Left lung (tissue), 10 donors: Measurements from ENCODE around the gene CRLF2. TPM values are rescaled to one million over a fixed set of nuclear protein-coding genes. Genes with fewer than 3 reads are reported as not detected.
"Not testable (repeated sequence)": the region's sequence is repeated elsewhere in the genome, so short reads cannot be mapped to it uniquely, and the experiment has no call there.

ENCODE experiments used
- ATAC-seq: fragments of 200-7000 bp; cut with Tn5 transposase; one replicate; pipeline ENCODE4 v1.9.1; 2020; ENCODE audit warnings: moderate library complexity
- DNase-seq, 4 donors: peaks; one replicate each; pipeline ENCODE4 v3.0.0-alpha.2; 2013 to 2020
- H3K27ac ChIP-seq, 2 donors: fragments of 200-600 bp; sonication (generic) in 1 of 2; one replicate each; pipeline versions ENCODE4 v1.5.0 to v1.8.0; 2020 to 2021
- H3K27me3 ChIP-seq, 2 donors: fragments of 200-600 bp; sonication (generic) in 1 of 2; one replicate each; pipeline versions ENCODE4 v1.5.0 to v1.8.0; 2020 to 2021
- H3K36me3 ChIP-seq, 2 donors: fragments of 200-600 bp; sonication (generic) in 1 of 2; one replicate each; pipeline versions ENCODE4 v1.5.0 to v1.8.0; 2020 to 2021
- H3K4me1 ChIP-seq, 2 donors: fragments of 200-600 bp; one replicate each; pipeline ENCODE4 v1.8.0; 2021
- H3K4me3 ChIP-seq, 2 donors: fragments of 200-600 bp; sonication (generic) in 1 of 2; one replicate each; pipeline versions ENCODE4 v1.5.0 to v1.8.0; 2020 to 2021; ENCODE audit warnings: mild to moderate bottlenecking in 1 of 2
- H3K9me3 ChIP-seq, 2 donors: fragments of 200-600 bp; sonication (generic) in 1 of 2; one replicate each; pipeline versions ENCODE4 v1.5.0 to v1.8.0; 2020 to 2021
- intact Hi-C, 2 donors: fragments of 100-400 bp; cut with DNase I; formaldehyde crosslinking; loops; one replicate each; pipeline versions ENCODE4 v1.11.2 to v1.14.2; 2022
- polyA plus RNA-seq, 6 donors: library from polyadenylated mRNA; unstranded; fragments of 120-200 nt; gene quantifications; one replicate each; pipeline ENCODE4 v1.2.1, GENCODE V29; 2013; ENCODE audit not compliant: insufficient read length in 6 of 6
- total RNA-seq, 2 donors: library from RNA; stranded (reverse); fragmentation: NEBNext Ultra II Directional; extraction: Animal tissue kit (Norgen Biotek cat#: 25700); gene quantifications; one replicate each; pipeline ENCODE4 v1.2.1, GENCODE V29; 2021
- TF ChIP-seq, protein P1 (sequence below), 2 donors: fragments of 200-600 bp; sonication (generic) in 1 of 2; IDR thresholded peaks; one replicate each; pipeline versions ENCODE4 v1.5.0 to v1.8.0; 2021; ENCODE audit warnings: antibody characterized with exemption in 2 of 2
- donor health status: DM: no; HTN: yes; CAD: no.
- donor health status: DM: no; HTN: no; CAD: no.

The CRLF2 gene
- total and polyA plus RNA-seq, 8 donors: 0.08 to 0.58 (median 0.11) TPM; not detected in 3

DNA sequence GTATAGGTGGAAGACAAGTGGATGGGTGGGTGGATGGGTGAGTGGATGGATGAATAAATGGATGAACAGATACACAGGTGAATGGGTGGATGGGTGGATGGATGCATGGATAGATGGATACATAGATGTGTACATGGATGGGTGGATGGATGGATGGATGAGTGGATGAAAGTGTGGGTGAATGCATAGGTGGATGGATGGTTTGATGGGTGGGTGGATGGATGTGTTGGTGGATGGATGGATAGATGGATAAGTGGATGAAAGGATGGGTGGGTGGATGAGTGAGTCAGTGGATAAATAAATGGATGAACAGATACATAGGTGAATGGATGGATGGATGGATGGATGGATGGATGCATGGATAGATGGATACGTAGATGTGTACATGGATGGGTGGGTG is 1.6 kb downstream of the CRLF2 start:
- intact Hi-C loops: no loop called here
- Histone ChIP-seq H3K4me3 (no peak overlapping the region), H3K27me3 (peaks cover 0 to 26% of the 10 kb centered on the region in 2 donors), H3K36me3 (no peaks in the 10 kb centered on the region), H3K27ac (no peak overlapping the region), H3K9me3 (no peaks in the 10 kb centered on the region), H3K4me1 (peaks cover under 1 to 7% of the 10 kb centered on the region in 2 donors)
- no peak for ATAC-seq
- DNase-seq: no peak
- TF ChIP-seq, protein P1, sequence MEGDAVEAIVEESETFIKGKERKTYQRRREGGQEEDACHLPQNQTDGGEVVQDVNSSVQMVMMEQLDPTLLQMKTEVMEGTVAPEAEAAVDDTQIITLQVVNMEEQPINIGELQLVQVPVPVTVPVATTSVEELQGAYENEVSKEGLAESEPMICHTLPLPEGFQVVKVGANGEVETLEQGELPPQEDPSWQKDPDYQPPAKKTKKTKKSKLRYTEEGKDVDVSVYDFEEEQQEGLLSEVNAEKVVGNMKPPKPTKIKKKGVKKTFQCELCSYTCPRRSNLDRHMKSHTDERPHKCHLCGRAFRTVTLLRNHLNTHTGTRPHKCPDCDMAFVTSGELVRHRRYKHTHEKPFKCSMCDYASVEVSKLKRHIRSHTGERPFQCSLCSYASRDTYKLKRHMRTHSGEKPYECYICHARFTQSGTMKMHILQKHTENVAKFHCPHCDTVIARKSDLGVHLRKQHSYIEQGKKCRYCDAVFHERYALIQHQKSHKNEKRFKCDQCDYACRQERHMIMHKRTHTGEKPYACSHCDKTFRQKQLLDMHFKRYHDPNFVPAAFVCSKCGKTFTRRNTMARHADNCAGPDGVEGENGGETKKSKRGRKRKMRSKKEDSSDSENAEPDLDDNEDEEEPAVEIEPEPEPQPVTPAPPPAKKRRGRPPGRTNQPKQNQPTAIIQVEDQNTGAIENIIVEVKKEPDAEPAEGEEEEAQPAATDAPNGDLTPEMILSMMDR (IDR thresholded peaks at IDR 0.05): no peak

- ATAC-seq (no peak), DNase-seq (no peak)
- H3K27ac ChIP-seq: no peak overlapping the region
- H3K4me1 ChIP-seq: peaks cover 6 to 17% of the 10 kb centered on the region in 2 donors
- TF ChIP-seq, protein P1 (IDR thresholded peaks at IDR 0.05): no peak
- H3K9me3 ChIP-seq: no peaks in the 10 kb centered on the region
- H3K36me3 ChIP-seq: no peaks in the 10 kb centered on the region
- no peak overlapping the region for H3K4me3 ChIP-seq
- peaks cover 0 to 10% of the 10 kb centered on the region in 2 donors for H3K27me3 ChIP-seq
- intact Hi-C loops: no loop called here
Observed at GRCh38 chrX:1207496-1208025, 4.9 kb downstream of the CRLF2 start.

GRCh38 chrX:1205681-1206611 is 6.5 kb downstream of the CRLF2 start:
- DNase-seq: peak in 2 of 4 donors; percentile 66 to 68
- Histone ChIP-seq H3K4me1 (peaks cover 6 to 17% of the 10 kb centered on the region in 2 donors), H3K36me3 (no peaks in the 10 kb centered on the region), H3K27ac (no peak overlapping the region), H3K27me3 (peaks cover 0 to 10% of the 10 kb centered on the region in 2 donors), H3K4me3 (peak overlapping the region; percentile 20 to 31), H3K9me3 (no peaks in the 10 kb centered on the region)
- peak; percentile 92 for ATAC-seq
- TF ChIP-seq, protein P1 (IDR thresholded peaks at IDR 0.05): no peak
- intact Hi-C loops: no loop called here

- Histone ChIP-seq H3K36me3 (no peaks in the 10 kb centered on the region), H3K27me3 (no peaks in the 10 kb centered on the region), H3K9me3 (no peaks in the 10 kb centered on the region), H3K27ac (no peak overlapping the region), H3K4me3 (no peak overlapping the region), H3K4me1 (peaks cover 6 to 17% of the 10 kb centered on the region in 2 donors)
- intact Hi-C loops: no loop called here
- TF ChIP-seq, protein P1 (IDR thresholded peaks at IDR 0.05): no peak
- ATAC-seq (no peak), DNase-seq (no peak)
Observed at GRCh38 chrX:1202251-1202650, 10.2 kb downstream of the CRLF2 start.

DNA sequence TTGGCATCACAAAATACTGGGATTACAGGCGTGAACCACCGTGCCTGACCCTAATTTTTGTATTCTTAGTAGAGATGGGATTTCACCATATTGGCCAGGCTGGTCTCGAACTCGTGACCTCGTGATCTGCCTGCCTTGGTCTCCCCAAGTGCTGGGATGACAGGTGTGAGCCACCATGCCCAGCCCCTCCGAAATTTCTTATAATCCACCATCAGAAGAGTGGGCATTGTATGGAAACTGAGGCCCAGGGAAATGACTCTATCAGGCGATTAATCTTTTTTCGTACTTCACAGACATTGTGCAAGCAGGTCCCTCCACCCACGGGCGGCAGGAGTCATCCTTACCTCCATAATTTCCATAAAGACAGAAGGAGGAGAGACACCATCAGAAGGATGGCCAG is 16.0 kb downstream of the CRLF2 start:
- no peaks in the 10 kb centered on the region for H3K9me3 ChIP-seq
- no peaks in the 10 kb centered on the region for H3K4me1 ChIP-seq
- no peaks in the 10 kb centered on the region for H3K36me3 ChIP-seq
- no peak overlapping the region for H3K27ac ChIP-seq
- DNase-seq (no peak), ATAC-seq (no peak)
- intact Hi-C loops: no loop called here
- TF ChIP-seq, protein P1 (IDR thresholded peaks at IDR 0.05): no peak
- no peaks in the 10 kb centered on the region for H3K27me3 ChIP-seq
- H3K4me3 ChIP-seq: no peak overlapping the region

DNA sequence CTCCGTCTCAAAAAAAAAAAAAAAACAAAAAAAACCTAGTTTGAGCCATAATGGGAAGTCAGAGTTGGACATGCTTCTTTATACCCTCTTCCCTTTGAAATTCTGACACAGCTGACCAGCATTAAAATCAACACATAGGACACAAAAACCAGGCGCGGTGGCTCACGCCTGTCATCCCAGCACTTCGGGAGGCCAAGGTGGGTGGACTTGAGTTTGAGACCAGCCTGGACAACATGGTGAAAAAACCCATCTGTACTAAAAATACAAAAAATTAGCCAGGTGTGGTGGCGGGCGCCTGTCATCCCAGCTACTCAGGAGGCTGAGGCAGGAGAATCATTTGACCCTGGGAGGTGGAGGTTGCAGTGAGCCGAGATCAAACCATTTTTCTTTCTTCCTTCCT is 20.3 kb downstream of the CRLF2 start:
- H3K27me3 ChIP-seq, DNase-seq, H3K4me3 ChIP-seq, intact Hi-C loops, H3K36me3 ChIP-seq, H3K4me1 ChIP-seq, H3K9me3 ChIP-seq, H3K27ac ChIP-seq, ATAC-seq: not testable (repeated sequence)
